Measurements from ENCODE around the gene MCTP1.

The MCTP1 gene

DNA sequence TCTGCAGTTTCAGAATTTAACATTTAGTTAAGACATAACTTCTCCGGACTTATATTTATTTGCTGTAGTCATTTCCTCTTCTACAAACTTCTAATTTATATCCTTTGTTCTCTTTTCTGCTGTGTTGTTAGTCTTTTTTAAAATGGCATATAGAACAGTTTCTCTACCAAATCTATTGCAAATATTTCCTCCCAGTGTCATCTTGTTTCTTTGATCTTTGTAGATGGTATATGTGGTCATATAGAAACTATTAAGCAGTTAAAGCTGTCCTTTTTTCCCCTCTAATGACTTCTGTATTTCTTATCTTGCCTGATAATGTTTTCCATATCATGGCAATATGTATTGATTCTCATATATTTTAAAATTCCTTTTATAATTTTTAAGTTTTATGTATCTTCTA lies 264.5 kb downstream of the MCTP1 start:
- Histone ChIP-seq H3K9me3 (ENCODE audit: control insufficient read depth, insufficient read depth, low read length) (no peaks in the 10 kb centered on the region), H3K36me3 (ENCODE audit: control insufficient read depth, low read length) (no peaks in the 10 kb centered on the region), H3K79me2 (ENCODE audit: control insufficient read depth, low read length) (no peaks in the 10 kb centered on the region), H3K4me1 (ENCODE audit: control insufficient read depth, low read length) (no peaks in the 10 kb centered on the region), H3K4me2 (ENCODE audit: low read length) (no peak overlapping the region), H3K4me3 (ENCODE audit: low read length) (no peak overlapping the region), H3K27me3 (ENCODE audit: control insufficient read depth, low read length) (no peaks in the 10 kb centered on the region), H3K9me2 (replicated peaks; ENCODE audit: control insufficient read depth, low read length) (no peaks in the 10 kb centered on the region; the same call in 1 of the 2 replicates), H3F3A (ENCODE audit: control insufficient read depth, insufficient read depth) (no peaks in the 10 kb centered on the region), H3K27ac (ENCODE audit: low read depth, low read length) (no peak overlapping the region), H4K20me1 (ENCODE audit: control insufficient read depth, insufficient read depth, low read depth, low read length) (no peaks in the 10 kb centered on the region)
- TF ChIP-seq, protein P1, sequence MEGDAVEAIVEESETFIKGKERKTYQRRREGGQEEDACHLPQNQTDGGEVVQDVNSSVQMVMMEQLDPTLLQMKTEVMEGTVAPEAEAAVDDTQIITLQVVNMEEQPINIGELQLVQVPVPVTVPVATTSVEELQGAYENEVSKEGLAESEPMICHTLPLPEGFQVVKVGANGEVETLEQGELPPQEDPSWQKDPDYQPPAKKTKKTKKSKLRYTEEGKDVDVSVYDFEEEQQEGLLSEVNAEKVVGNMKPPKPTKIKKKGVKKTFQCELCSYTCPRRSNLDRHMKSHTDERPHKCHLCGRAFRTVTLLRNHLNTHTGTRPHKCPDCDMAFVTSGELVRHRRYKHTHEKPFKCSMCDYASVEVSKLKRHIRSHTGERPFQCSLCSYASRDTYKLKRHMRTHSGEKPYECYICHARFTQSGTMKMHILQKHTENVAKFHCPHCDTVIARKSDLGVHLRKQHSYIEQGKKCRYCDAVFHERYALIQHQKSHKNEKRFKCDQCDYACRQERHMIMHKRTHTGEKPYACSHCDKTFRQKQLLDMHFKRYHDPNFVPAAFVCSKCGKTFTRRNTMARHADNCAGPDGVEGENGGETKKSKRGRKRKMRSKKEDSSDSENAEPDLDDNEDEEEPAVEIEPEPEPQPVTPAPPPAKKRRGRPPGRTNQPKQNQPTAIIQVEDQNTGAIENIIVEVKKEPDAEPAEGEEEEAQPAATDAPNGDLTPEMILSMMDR (IDR thresholded peaks at IDR 0.05; ENCODE audit: low read depth, low read length, poor library complexity, severe bottlenecking), result no peak
- no peak for TF ChIP-seq EZH2phosphoT487 (IDR thresholded peaks at IDR 0.05; ENCODE audit: borderline replicate concordance, low read length)

DNA sequence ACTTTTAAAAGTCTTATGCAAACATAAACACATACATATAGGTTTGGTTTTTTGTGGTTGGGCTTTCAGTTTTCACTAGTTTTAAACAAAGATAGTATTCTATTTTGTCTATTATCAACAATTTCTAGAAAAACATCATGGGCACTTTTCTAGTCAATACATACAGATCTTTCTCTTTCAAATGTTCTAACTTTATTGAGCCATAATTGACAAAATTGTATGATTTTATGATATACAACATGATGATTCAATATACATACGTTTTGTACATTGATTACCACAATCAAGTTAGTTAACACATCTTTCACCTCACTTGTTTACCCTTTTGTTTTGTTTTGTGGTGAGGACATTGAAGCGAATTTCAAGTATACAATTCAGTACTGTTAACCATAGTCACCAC lies 265.9 kb downstream of the MCTP1 start:
- Histone ChIP-seq H4K20me1 (ENCODE audit: control insufficient read depth, insufficient read depth, low read depth, low read length) (no peaks in the 10 kb centered on the region), H3F3A (ENCODE audit: control insufficient read depth, insufficient read depth) (no peaks in the 10 kb centered on the region), H3K4me3 (ENCODE audit: low read length) (no peak overlapping the region), H3K4me1 (ENCODE audit: control insufficient read depth, low read length) (no peaks in the 10 kb centered on the region), H3K27ac (ENCODE audit: low read depth, low read length) (no peak overlapping the region), H3K9me3 (ENCODE audit: control insufficient read depth, insufficient read depth, low read length) (no peaks in the 10 kb centered on the region), H3K4me2 (ENCODE audit: low read length) (no peak overlapping the region), H3K9me2 (replicated peaks; ENCODE audit: control insufficient read depth, low read length) (no peaks in the 10 kb centered on the region; the same call in 1 of the 2 replicates), H3K79me2 (ENCODE audit: control insufficient read depth, low read length) (no peaks in the 10 kb centered on the region), H3K36me3 (ENCODE audit: control insufficient read depth, low read length) (no peaks in the 10 kb centered on the region), H3K27me3 (ENCODE audit: control insufficient read depth, low read length) (no peaks in the 10 kb centered on the region)
- no peak for TF ChIP-seq EZH2phosphoT487 (IDR thresholded peaks at IDR 0.05; ENCODE audit: borderline replicate concordance, low read length)
- TF ChIP-seq, protein P1 (IDR thresholded peaks at IDR 0.05; ENCODE audit: low read depth, low read length, poor library complexity, severe bottlenecking), result no peak

DNA sequence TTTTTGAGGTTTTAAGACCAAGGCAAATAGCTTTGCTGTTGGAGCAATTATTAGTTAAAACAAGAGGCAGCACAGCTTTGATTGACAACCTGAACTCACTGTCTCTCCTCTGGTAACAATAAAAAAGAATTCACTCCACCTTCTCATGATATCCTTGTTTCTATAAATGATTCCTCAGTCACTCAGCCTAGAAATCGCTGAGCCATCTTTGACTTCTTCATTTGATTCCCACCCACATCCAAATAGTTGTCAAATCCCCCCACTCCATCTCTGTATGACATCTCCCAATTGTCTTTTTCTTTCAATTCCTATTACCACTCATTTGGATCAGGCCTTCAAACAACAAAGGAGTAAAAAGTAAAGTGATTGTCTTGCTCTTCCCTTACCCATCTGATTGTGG lies 266.4 kb downstream of the MCTP1 start:
- no peaks in the 10 kb centered on the region for H3K27me3 ChIP-seq (ENCODE audit: control insufficient read depth, low read length)
- H3K4me2 ChIP-seq (ENCODE audit: low read length), result no peak overlapping the region
- TF ChIP-seq, protein P1 (IDR thresholded peaks at IDR 0.05; ENCODE audit: low read depth, low read length, poor library complexity, severe bottlenecking), result no peak
- no peak for TF ChIP-seq EZH2phosphoT487 (IDR thresholded peaks at IDR 0.05; ENCODE audit: borderline replicate concordance, low read length)
- H3K9me2 ChIP-seq (replicated peaks; ENCODE audit: control insufficient read depth, low read length), result no peaks in the 10 kb centered on the region; the same call in 1 of the 2 replicates
- no peaks in the 10 kb centered on the region for H4K20me1 ChIP-seq (ENCODE audit: control insufficient read depth, insufficient read depth, low read depth, low read length)
- H3K4me3 ChIP-seq (ENCODE audit: low read length), result no peak overlapping the region
- H3F3A ChIP-seq (ENCODE audit: control insufficient read depth, insufficient read depth), result no peaks in the 10 kb centered on the region
- H3K36me3 ChIP-seq (ENCODE audit: control insufficient read depth, low read length), result no peaks in the 10 kb centered on the region
- no peaks in the 10 kb centered on the region for H3K9me3 ChIP-seq (ENCODE audit: control insufficient read depth, insufficient read depth, low read length)
- H3K79me2 ChIP-seq (ENCODE audit: control insufficient read depth, low read length), result no peaks in the 10 kb centered on the region
- H3K4me1 ChIP-seq (ENCODE audit: control insufficient read depth, low read length), result no peaks in the 10 kb centered on the region
- H3K27ac ChIP-seq (ENCODE audit: low read depth, low read length), result no peak overlapping the region
